GM21447 (cell line): ENCODE measurements around the gene PLCL1.

Source experiments
- ATAC-seq: cut with Tn5 transposase; IDR thresholded peaks from one replicate; pipeline ENCODE4 v1.9.1; 2021; ENCODE audit not compliant: unreplicated experiment

Gene PLCL1

DNA sequence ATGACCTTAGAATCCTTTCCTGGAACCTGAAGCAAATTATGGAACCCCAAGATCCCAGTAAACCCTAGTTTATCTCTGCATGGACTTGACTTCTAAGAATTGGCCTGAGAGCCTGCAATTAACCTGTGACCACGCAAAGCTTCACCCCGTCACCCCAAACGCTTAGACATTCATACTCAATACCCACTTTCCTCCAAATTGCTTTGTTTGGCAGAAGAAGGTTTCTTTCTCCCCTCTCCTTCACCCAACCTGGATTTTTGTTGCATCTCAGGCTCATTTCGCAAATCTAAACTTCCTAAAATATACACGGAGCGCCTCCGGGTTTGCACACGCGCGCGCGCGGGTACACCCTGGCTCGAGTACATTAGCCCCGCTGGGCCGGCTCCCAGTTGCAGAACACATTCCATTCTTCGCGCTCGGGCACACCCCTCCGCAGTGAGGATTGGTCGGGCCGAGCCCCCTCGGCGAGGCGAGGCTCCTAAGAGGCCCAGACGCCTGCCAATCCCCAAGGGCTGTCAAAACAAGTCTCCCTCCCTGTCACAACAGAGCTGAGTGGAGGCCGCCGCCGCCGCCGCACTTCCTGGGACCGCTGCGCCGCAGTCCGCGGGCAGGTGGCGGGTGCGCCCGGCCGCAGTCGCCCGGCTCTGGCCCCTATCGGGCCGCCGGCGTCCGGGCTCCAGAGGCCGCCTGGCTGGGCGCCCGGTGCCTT is at the start of gene PLCL1:
PLCL1 (plus strand) TSS at position 545 of the 709 bp plus-strand sequence.
- ATAC-seq, result peak; percentile 99

DNA sequence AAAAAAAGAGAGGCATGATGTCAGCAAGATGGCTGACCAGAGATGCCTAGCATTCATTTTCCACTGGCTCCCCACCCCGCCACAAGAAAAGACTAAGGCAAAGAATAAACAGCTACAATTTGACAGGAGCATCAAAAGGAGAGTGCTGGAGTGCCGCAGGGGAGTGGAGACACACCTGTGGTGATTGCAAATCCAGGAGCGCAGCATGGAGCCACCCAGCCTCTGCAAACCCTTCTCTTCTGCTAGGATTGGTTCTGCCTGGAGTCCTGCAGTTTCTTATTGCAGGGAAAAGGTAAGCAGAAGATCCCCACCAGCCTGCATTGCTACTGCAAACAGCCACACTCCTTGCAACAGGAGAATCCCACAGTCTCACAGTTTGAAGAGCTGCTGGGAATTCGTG is 45.4 kb upstream of the PLCL1 start:
- ATAC-seq, result no peak

- ATAC-seq, result no peak
Observed at GRCh38 chr2:197759625-197760292, 44.6 kb upstream of the PLCL1 start.

- ATAC-seq, result no peak
Observed at GRCh38 chr2:197760293-197760657, 44.1 kb upstream of the PLCL1 start.

GRCh38 chr2:197777823-197778407 is 26.5 kb upstream of the PLCL1 start:
- ATAC-seq, result no peak

DNA sequence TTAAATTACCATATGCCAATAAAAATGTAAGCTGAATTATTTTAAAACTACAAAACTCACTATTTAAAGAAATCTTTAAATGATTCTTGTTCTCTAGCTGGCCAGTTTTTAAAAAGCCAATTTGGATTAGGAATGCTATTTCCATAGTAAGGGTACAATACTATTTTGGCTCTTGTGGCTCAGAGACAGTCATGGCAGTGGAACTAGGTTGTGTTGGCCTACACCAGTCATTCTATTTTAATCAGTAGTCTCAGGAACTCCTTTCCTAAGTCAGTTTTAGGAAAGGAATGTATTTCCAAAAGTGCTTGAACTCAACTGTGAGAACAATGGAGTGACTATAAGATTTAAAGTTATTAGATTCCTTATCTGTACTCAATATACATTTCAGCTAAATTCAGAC is 25.1 kb upstream of the PLCL1 start:
- ATAC-seq, result no peak

DNA sequence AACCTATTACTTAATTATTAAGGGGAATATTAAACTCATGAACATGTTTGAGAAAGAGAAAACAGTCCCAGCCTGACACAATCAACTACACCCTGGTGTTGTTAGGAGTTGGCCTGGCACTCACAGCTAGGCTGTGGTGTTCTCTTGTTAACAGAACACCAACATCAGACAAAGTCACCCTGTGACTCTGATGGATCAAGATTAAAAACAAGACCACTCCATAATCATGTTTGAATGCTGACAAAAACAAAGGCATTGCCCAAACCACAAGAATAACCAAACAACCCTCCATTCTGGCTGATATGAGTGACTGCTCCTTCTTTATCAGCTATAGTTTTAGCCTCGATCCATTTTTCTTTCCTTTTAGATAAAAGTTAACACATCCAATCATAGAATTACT is 22.3 kb upstream of the PLCL1 start:
- no peak for ATAC-seq

DNA sequence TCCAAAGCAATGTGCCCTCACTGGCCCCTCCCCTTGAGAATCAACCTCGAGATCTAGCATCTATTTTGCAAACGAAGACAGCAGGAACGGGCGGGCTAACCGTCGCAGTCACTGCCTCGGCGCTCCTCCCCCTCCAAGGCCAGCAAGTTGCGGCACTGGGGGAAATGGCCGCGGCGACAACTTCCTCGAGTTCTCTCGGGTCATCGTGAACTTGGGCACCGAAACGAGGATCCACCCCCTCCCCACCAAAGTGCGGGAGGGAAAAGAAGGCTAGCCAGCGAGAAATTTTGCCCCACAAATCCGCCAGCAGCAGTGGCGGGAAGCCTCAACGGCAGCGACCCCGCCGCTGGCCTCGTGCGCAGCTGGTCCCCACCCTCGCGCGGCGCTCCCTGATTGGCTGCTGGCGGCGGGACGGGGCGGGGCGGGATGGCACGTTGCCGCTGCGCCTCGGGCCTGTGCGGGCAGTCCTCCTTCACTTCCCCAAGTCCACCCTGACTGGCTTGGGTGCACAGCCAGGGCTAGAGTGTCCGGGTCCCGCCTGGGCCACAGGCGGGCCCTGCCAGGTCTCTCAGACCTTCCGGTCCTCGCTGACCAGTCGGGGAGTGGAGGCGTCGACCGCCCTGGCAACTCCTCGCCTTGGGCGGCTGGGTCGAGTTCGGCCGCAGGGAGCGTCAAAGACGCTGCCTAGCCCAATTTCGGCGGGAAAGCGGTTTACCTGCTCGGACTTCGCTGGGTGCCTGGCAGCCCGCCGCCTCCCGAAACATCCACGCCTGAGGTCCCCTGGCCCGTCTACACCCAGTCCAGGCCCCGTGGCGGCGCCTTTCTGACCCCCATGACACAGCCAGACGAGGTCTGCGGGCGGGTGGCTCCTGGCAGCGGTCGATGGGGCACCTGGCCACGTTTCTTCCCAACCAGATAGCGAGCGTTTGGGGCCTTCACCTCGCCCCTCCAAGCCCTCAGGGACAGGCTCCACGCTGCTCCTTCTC is 19.1 kb upstream of the PLCL1 start, which contains the start of gene BOLL:
BOLL (minus strand) TSS at position 364 of the 986 bp plus-strand sequence. CDS start 3,469 bp downstream, outside the sequence.
- ATAC-seq, result peak; percentile 8

GRCh38 chr2:197786010-197786877 is 18.1 kb upstream of the PLCL1 start:
- peak; percentile 46 for ATAC-seq

GRCh38 chr2:197793456-197793855 is 10.9 kb upstream of the PLCL1 start:
- ATAC-seq, result no peak

- ATAC-seq, result no peak
Observed at GRCh38 chr2:197795277-197795676, 9.1 kb upstream of the PLCL1 start.

- no peak for ATAC-seq
Observed at GRCh38 chr2:197798187-197798586, 6.2 kb upstream of the PLCL1 start.

DNA sequence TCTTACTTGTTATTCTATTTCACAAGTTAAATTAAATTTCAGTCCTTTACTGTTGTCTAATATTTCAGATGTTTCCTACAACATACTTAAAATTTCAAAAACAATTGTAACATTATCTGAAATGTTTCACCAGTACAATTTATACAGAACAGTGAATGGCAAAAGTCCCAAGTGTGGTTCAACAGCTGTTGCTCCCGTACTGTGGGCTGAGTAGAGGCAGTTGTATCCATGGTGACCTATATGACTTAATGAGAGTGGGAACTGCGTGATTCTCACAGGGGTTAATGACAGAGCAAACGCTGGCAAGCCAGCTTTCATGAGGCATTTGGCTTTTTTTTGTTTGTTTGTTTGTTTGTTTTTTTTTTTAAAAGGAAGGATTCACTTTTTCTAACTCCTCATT is 5.3 kb upstream of the PLCL1 start:
- no peak for ATAC-seq

DNA sequence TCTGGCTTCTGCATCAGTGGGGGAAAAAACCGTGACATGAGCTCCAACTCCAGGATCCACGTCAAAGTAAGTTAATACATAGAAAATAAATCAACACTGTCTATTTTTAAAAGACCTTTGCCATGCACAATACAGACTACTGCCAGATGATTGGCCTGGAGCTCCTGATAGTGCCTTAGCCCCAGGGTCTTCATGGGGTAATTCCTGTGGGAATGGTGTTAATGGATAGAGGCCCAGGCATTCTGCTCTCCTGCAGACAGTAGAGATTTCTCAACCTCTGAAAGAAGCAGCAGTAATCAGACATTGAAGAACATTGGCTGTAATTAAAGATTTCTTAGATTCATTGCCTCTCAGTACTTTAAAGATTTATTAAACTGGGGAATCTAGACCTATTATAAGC is 4.3 kb upstream of the PLCL1 start:
- no peak for ATAC-seq

DNA sequence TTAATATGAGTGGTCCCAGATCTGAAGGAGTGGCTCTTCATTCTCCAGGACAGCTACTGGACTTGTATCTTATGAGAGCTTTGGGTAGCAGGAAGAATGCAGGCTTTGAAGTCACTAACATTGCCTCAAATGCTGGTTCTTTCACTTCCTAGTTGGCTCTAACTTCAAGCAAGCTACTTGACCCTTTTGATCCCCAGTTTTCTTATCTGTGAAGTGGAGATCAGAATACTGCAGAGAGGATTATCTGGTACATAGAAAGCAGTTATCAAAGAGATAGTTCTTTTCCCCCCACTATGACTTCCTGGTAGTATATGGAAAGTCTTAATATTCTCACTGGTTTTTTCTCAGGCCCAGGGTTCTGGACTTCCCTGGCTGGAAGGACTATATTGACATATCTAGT is 3.4 kb upstream of the PLCL1 start:
- ATAC-seq, result no peak

- no peak for ATAC-seq
Observed at GRCh38 chr2:197803033-197803444, 1.4 kb upstream of the PLCL1 start.

GRCh38 chr2:197804758-197805714 is 643 bp downstream of the PLCL1 start:
- peak; percentile 29 for ATAC-seq

- ATAC-seq, result no peak
Observed at GRCh38 chr2:197805715-197806633, 1.6 kb downstream of the PLCL1 start.
